ENCODE measurements around the gene ZNF217. TPM values are rescaled to one million over a fixed set of nuclear protein-coding genes. Genes with fewer than 3 reads are reported as not detected.
"Not testable (repeated sequence)": the region's sequence is repeated elsewhere in the genome, so short reads cannot be mapped to it uniquely, and the experiment has no call there.

ZNF217 gene
- total RNA-seq, 1 donor from 2014 or later = 84.4 TPM

DNA sequence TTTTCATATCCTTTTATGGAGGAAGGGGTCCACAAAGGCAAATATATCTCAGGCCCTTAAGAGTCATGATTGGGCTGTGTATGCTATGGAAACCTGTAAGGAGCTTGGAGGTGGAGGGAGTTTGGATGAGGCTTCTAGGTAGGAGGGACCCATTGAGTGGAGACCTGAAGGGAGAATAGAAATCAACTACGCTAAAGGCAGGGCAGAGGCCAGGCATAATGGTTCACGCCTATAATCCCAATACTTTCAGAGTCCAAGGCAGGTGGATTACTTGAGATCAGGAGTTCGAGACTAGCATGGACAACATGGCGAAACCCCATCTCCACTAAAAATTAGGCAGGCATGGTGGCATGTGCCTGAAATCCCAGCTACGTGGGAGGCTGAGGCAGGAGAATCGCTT, 34.4 kb upstream of the ZNF217 start:
- Mint-ChIP-seq H3K27ac (no peak overlapping the region), H3K4me3 (no peak overlapping the region), H3K27me3 (ENCODE audit: insufficient read depth, low read depth) (peaks cover 7% of the 10 kb centered on the region), H3K4me1 (peaks cover 11% of the 10 kb centered on the region), H3K36me3 (no peaks in the 10 kb centered on the region), H3K9me3 (no peaks in the 10 kb centered on the region)
- Histone ChIP-seq H3K79me2 (ENCODE audit: low read depth) (no peaks in the 10 kb centered on the region), H3F3A (ENCODE audit: low read depth) (peaks cover 12% of the 10 kb centered on the region), H4K20me1 (ENCODE audit: low read depth) (no peaks in the 10 kb centered on the region), H3K36me3 (no peaks in the 10 kb centered on the region), H3K9me3 (ENCODE audit: low read depth) (no peaks in the 10 kb centered on the region), H3K27ac (no peak overlapping the region), H3K27me3 (no peaks in the 10 kb centered on the region), H3K4me1 (peaks cover 10% of the 10 kb centered on the region), H3K4me3 (no peak overlapping the region), H3K4me2 (no peak overlapping the region), H2AFZ (replicated peaks) (no peak overlapping the region), H3K9ac (no peak overlapping the region)
- TF ChIP-seq CTCF (IDR thresholded peaks at IDR 0.05) = no peak
- TF ChIP-seq EZH2 (IDR thresholded peaks at IDR 0.05) = no peak
- no peak for TF ChIP-seq EZH2phosphoT487 (IDR thresholded peaks at IDR 0.05)
- DNase-seq (ENCODE audit: low spot score) = no peak

DNA sequence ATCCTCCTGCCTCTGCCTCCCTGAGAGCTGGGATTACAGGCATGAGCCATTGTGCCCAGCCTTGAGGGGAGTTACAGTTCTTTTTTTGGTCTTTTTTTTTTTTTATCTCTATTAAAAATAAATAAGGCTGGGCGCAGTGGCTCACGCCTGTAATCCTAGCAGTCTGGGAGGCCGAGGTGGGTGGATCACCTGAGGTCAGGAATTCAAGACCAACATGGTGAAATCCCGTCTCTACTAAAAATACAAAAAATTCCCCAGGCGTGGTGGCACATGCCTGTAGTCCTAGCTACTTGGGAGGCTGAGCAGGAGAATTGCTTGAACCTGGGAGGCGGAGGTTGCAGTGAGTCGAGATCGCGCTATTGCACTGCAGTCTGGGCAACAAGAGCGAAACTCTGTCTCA, 33.4 kb upstream of the ZNF217 start:
- not testable (repeated sequence) for H3K36me3 ChIP-seq, H3K27ac ChIP-seq

GRCh38 chr20:53626584-53626983, 32.9 kb upstream of the ZNF217 start:
- no peak overlapping the region for H3K27ac Mint-ChIP-seq
- no peak overlapping the region for H3K27ac ChIP-seq
- no peaks in the 10 kb centered on the region for H3K36me3 ChIP-seq
- peaks cover 26% of the 10 kb centered on the region for H3K4me1 Mint-ChIP-seq
- no peaks in the 10 kb centered on the region for H3K79me2 ChIP-seq (ENCODE audit: low read depth)
- H3K9me3 Mint-ChIP-seq = no peaks in the 10 kb centered on the region
- no peak overlapping the region for H2AFZ ChIP-seq (replicated peaks)
- no peak overlapping the region for H3K9ac ChIP-seq
- H3F3A ChIP-seq (ENCODE audit: low read depth) = peaks cover 25% of the 10 kb centered on the region
- H3K4me2 ChIP-seq = no peak overlapping the region
- H3K4me1 ChIP-seq = peaks cover 22% of the 10 kb centered on the region
- H3K27me3 ChIP-seq = no peaks in the 10 kb centered on the region
- no peak overlapping the region for H3K4me3 ChIP-seq
- no peak for TF ChIP-seq CTCF (IDR thresholded peaks at IDR 0.05)
- no peak for TF ChIP-seq EZH2 (IDR thresholded peaks at IDR 0.05)
- no peak for TF ChIP-seq EZH2phosphoT487 (IDR thresholded peaks at IDR 0.05)
- H3K4me3 Mint-ChIP-seq = no peak overlapping the region
- DNase-seq (ENCODE audit: low spot score) = no peak
- no peaks in the 10 kb centered on the region for H3K9me3 ChIP-seq (ENCODE audit: low read depth)
- no peaks in the 10 kb centered on the region for H3K36me3 Mint-ChIP-seq
- H4K20me1 ChIP-seq (ENCODE audit: low read depth) = no peaks in the 10 kb centered on the region
- peaks cover 4% of the 10 kb centered on the region for H3K27me3 Mint-ChIP-seq (ENCODE audit: insufficient read depth, low read depth)

More for the DNA sequence above, 33.4 kb upstream of the ZNF217 start:
- H3F3A ChIP-seq (ENCODE audit: low read depth) = peaks cover 21% of the 10 kb centered on the region
- H3K4me1 ChIP-seq = peaks cover 21% of the 10 kb centered on the region
- H3K9me3 ChIP-seq (ENCODE audit: low read depth); H3K4me3 Mint-ChIP-seq; H4K20me1 ChIP-seq (ENCODE audit: low read depth); H3K4me3 ChIP-seq; H3K4me2 ChIP-seq; H3K9me3 Mint-ChIP-seq; H3K79me2 ChIP-seq (ENCODE audit: low read depth); H3K27ac Mint-ChIP-seq; DNase-seq (ENCODE audit: low spot score); H3K27me3 Mint-ChIP-seq (ENCODE audit: insufficient read depth, low read depth); H3K27me3 ChIP-seq; H3K9ac ChIP-seq; H2AFZ ChIP-seq (replicated peaks); H3K36me3 Mint-ChIP-seq: not testable (repeated sequence)
- peaks cover 22% of the 10 kb centered on the region for H3K4me1 Mint-ChIP-seq

GRCh38 chr20:53625311-53626129, 31.9 kb upstream of the ZNF217 start:
- Histone ChIP-seq H3K9ac (no peak overlapping the region), H3K27ac (no peak overlapping the region), H2AFZ (replicated peaks) (no peak overlapping the region), H3K79me2 (ENCODE audit: low read depth) (no peaks in the 10 kb centered on the region), H3K4me1 (peaks cover 22% of the 10 kb centered on the region), H3K9me3 (ENCODE audit: low read depth) (no peaks in the 10 kb centered on the region), H3K27me3 (no peaks in the 10 kb centered on the region), H3K4me2 (no peak overlapping the region), H3K4me3 (no peak overlapping the region), H4K20me1 (ENCODE audit: low read depth) (no peaks in the 10 kb centered on the region), H3K36me3 (no peaks in the 10 kb centered on the region), H3F3A (ENCODE audit: low read depth) (peaks cover 30% of the 10 kb centered on the region)
- Mint-ChIP-seq H3K4me1 (peaks cover 31% of the 10 kb centered on the region), H3K9me3 (no peaks in the 10 kb centered on the region), H3K4me3 (no peak overlapping the region), H3K36me3 (no peaks in the 10 kb centered on the region), H3K27me3 (ENCODE audit: insufficient read depth, low read depth) (peaks cover 4% of the 10 kb centered on the region), H3K27ac (no peak overlapping the region)
- no peak for TF ChIP-seq CTCF (IDR thresholded peaks at IDR 0.05)
- TF ChIP-seq EZH2phosphoT487 (IDR thresholded peaks at IDR 0.05) = no peak
- no peak for TF ChIP-seq EZH2 (IDR thresholded peaks at IDR 0.05)
- DNase-seq (ENCODE audit: low spot score) = no peak

DNA sequence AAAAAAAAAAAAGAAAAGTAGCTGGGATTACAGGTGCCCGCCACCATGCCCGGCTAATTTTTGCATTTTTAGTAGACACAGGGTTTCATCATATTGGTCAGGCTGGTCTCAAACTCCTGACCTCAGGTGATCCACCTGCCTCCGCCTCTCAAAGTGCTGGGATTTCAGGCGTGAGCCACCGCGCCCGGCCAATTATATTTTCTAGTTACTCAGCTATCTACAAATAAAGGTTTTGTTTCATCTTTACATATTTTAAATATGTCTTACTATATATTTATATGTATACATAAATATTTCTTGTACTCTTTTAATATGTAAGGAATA, 31.2 kb upstream of the ZNF217 start:
- not testable (repeated sequence) for H3K27me3 Mint-ChIP-seq (ENCODE audit: insufficient read depth, low read depth); H4K20me1 ChIP-seq (ENCODE audit: low read depth); H3K36me3 Mint-ChIP-seq; H3K9ac ChIP-seq; H3K79me2 ChIP-seq (ENCODE audit: low read depth); H2AFZ ChIP-seq (replicated peaks); H3K27ac Mint-ChIP-seq; DNase-seq (ENCODE audit: low spot score); H3K4me3 ChIP-seq; H3K4me3 Mint-ChIP-seq; H3K4me2 ChIP-seq; H3K9me3 ChIP-seq (ENCODE audit: low read depth); H3K27ac ChIP-seq; H3K9me3 Mint-ChIP-seq; H3K36me3 ChIP-seq; H3K27me3 ChIP-seq
- peaks cover 31% of the 10 kb centered on the region for H3K4me1 Mint-ChIP-seq
- peaks cover 30% of the 10 kb centered on the region for H3F3A ChIP-seq (ENCODE audit: low read depth)
- H3K4me1 ChIP-seq = peaks cover 22% of the 10 kb centered on the region

Data from neural progenitor cell (in vitro differentiated cells).